Mesodermal cell (in vitro differentiated cells): Measurements from ENCODE around the gene TBKBP1.

ENCODE experiments used
- H3K27ac ChIP-seq: 2 replicates; pipeline ENCODE4 v1.7.0; 2013; ENCODE audit warnings: mild to moderate bottlenecking, low read depth, low read length, moderate library complexity; ENCODE audit not compliant: severe bottlenecking
- H3K36me3 ChIP-seq: 2 replicates; pipeline ENCODE4 v1.7.1; 2013; ENCODE audit warnings: mild to moderate bottlenecking, low read length, moderate library complexity; ENCODE audit not compliant: control insufficient read depth, insufficient read depth
- H3K4me1 ChIP-seq: one replicate; pipeline ENCODE4 v1.7.1; 2013; ENCODE audit warnings: mild to moderate bottlenecking, low read length; ENCODE audit not compliant: insufficient read depth, control insufficient read depth, poor library complexity, severe bottlenecking
- H3K4me3 ChIP-seq: 2 replicates; pipeline ENCODE4 v1.7.0; 2013; ENCODE audit warnings: low read length, control low read depth, mild to moderate bottlenecking; ENCODE audit not compliant: insufficient read depth, poor library complexity, severe bottlenecking; ENCODE audit errors: extremely low read depth
- H3K9me3 ChIP-seq: 2 replicates; pipeline ENCODE4 v1.7.1; 2013; ENCODE audit warnings: mild to moderate bottlenecking, low read length, moderate library complexity; ENCODE audit not compliant: control insufficient read depth
- WGBS, 2 experiments: methylation state at CpG; one replicate each; pipeline ENCODE4 v1.1.5; 2013; ENCODE audit warnings: missing lambda C conversion rate in 2 of 2; ENCODE audit not compliant: insufficient coverage in 2 of 2; 5-methylcytosine and 5-hydroxymethylcytosine counted together

Gene TBKBP1

GRCh38 chr17:47716375-47716774, 22.4 kb downstream of the TBKBP1 start:
- Histone ChIP-seq H3K36me3 (peaks cover 2% of the 10 kb centered on the region), H3K27ac (no peak overlapping the region), H3K4me1 (peaks cover 11% of the 10 kb centered on the region), H3K4me3 (no peak overlapping the region), H3K9me3 (no peaks in the 10 kb centered on the region)
- 92 to 93% methylated on average over 3 of the region's 3 CpGs for WGBS, 2 experiments

DNA sequence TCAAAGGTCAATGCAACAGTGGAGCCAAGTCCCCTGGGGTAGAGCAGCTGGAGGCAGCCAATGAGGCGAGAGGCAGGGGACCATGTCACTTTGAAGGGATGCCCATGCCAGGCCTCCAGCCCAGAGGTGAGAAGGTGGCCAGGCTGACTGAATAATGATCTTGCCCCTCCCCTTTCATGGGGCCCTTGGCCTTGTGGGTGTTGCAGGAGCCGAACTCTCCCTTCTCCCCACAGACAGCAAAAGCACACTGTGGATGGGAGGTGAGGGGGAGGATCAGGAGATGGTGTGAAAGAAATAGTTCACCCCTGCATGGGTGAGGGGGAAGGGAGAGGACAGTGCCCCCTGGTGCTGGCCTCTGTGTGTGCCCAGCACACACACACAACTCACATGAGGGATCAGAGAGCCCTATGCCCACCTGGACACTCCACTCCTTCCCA, 23.3 kb downstream of the TBKBP1 start:
- H3K4me1 ChIP-seq = peaks cover 17% of the 10 kb centered on the region
- no peaks in the 10 kb centered on the region for H3K36me3 ChIP-seq

DNA sequence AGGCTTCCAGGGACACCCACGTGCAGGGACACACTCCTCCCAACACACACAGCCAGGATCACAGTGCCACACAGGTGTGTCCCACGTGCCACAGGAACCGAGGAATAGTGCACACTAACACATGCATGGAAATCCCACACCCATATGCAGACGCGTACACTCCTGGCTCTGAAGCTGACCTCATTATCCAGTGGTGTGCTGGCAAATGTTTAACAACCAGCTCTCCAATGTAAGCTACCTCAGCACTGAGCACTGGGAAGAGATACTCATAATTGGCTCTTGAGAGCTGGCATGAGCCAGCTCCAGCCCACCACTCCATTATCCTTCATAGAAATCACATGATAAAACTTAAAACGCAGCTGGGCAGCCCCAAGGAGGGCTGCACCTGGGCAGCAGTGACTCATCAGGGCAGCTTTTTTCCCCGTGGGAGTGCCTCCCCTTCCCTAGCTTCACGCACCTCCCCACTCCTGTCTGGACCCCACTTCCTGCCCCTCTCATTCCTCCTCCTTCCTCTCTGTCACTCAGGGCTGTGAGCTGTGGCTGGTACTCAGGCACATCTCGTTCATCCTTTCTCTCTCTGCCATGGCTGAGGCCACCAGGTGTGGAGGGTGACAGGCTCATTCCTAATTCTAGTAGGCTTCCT, 24.1 kb downstream of the TBKBP1 start:
- WGBS, 2 experiments = 70 to 72% methylated on average over 7 to 9 of the region's 9 CpGs
- no peaks in the 10 kb centered on the region for H3K9me3 ChIP-seq
- H3K27ac ChIP-seq = no peak overlapping the region
- peaks cover 17% of the 10 kb centered on the region for H3K4me1 ChIP-seq
- no peak overlapping the region for H3K4me3 ChIP-seq
- H3K36me3 ChIP-seq = no peaks in the 10 kb centered on the region

More for the DNA sequence above, 23.3 kb downstream of the TBKBP1 start:
- Histone ChIP-seq H3K9me3 (no peaks in the 10 kb centered on the region), H3K4me3 (no peak overlapping the region), H3K27ac (no peak overlapping the region)
- WGBS, 2 experiments = 100% methylated on average over 1 of the region's 2 CpGs

GRCh38 chr17:47718634-47719405, 24.9 kb downstream of the TBKBP1 start:
- H3K4me1 ChIP-seq = peaks cover 17% of the 10 kb centered on the region
- 90 to 91% methylated on average over 6 of the region's 8 CpGs for WGBS, 2 experiments
- no peaks in the 10 kb centered on the region for H3K9me3 ChIP-seq
- no peak overlapping the region for H3K27ac ChIP-seq
- H3K36me3 ChIP-seq = no peaks in the 10 kb centered on the region
- no peak overlapping the region for H3K4me3 ChIP-seq

- Histone ChIP-seq H3K4me3 (no peak overlapping the region), H3K4me1 (peaks cover 17% of the 10 kb centered on the region), H3K9me3 (no peaks in the 10 kb centered on the region), H3K27ac (no peak overlapping the region), H3K36me3 (no peaks in the 10 kb centered on the region)
- 90% methylated on average over 8 of the region's 9 CpGs for WGBS, 2 experiments
Measured at GRCh38 chr17:47719411-47720152, 25.6 kb downstream of the TBKBP1 start.

DNA sequence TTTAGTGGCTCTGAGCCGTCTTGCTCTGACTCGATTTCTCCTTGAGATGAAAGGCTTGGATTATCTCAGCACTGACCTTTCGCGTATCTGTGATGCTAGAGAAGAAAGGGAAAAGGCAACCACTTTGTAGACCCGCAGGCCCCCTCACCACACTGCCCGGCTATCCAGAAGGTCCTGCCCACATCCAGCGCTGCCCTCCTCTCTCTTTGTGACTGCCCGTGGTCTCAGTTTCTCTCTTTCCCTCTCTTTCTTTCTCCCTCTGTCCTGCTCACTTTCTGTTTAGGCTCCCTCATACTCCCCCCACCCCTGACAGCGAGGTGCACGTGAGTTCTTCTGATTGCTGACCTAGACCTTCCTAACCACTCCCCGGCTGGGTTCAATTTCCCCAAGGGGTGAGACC, 26.2 kb downstream of the TBKBP1 start:
- no peaks in the 10 kb centered on the region for H3K9me3 ChIP-seq
- no peak overlapping the region for H3K27ac ChIP-seq
- H3K4me3 ChIP-seq = no peak overlapping the region
- H3K4me1 ChIP-seq = peaks cover 17% of the 10 kb centered on the region
- 74 to 84% methylated on average over 3 to 10 of the region's 11 CpGs for WGBS, 2 experiments
- H3K36me3 ChIP-seq = no peaks in the 10 kb centered on the region

GRCh38 chr17:47720754-47721533, 27.0 kb downstream of the TBKBP1 start:
- Histone ChIP-seq H3K36me3 (no peaks in the 10 kb centered on the region), H3K9me3 (no peaks in the 10 kb centered on the region), H3K4me3 (no peak overlapping the region), H3K4me1 (peaks cover 17% of the 10 kb centered on the region), H3K27ac (no peak overlapping the region)
- 24 to 30% methylated on average over 5 to 23 of the region's 36 CpGs for whole genome bisulfite sequencing, 2 experiments

DNA sequence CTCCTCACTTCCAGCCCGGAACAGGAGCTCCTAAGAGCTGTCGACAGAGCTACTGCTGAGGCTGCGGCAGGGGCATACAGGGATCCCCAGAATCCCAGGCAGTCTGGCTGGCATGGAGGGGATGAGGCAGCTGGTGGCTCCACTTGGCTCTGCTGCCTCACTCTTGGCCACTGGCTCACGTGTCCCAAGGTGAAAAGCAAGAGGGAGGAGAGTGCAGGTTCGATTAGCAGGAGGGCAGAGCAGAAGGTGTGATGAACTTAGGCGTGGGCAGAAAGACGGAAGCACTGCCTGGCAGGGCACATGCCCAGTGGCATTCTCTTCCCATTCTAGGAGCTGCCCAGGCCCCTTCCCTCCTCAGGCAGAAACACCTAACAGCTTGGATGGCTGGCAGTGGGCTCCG, 27.8 kb downstream of the TBKBP1 start:
- Histone ChIP-seq H3K27ac (no peak overlapping the region), H3K9me3 (no peaks in the 10 kb centered on the region), H3K4me1 (peaks cover 17% of the 10 kb centered on the region), H3K4me3 (no peak overlapping the region), H3K36me3 (no peaks in the 10 kb centered on the region)
- WGBS, 2 experiments = 79 to 83% methylated on average over 4 to 8 of the region's 8 CpGs

- peaks cover 11% of the 10 kb centered on the region for H3K4me1 ChIP-seq
- H3K4me3 ChIP-seq = no peak overlapping the region
- H3K9me3 ChIP-seq = no peaks in the 10 kb centered on the region
- WGBS, 2 experiments = 67 to 100% methylated on average over 1 of the region's 2 CpGs
- H3K27ac ChIP-seq = no peak overlapping the region
- H3K36me3 ChIP-seq = no peaks in the 10 kb centered on the region
Measured at GRCh38 chr17:47724705-47725104, 30.7 kb downstream of the TBKBP1 start.

- H3K9me3 ChIP-seq = no peaks in the 10 kb centered on the region
- H3K4me3 ChIP-seq = no peak overlapping the region
- no peaks in the 10 kb centered on the region for H3K36me3 ChIP-seq
- WGBS, 2 experiments = 83 to 84% methylated on average over 10 to 12 of the region's 13 CpGs
- H3K27ac ChIP-seq = no peak overlapping the region
- H3K4me1 ChIP-seq = peaks cover 8% of the 10 kb centered on the region
Measured at GRCh38 chr17:47725446-47726111, 31.6 kb downstream of the TBKBP1 start.
